ENCODE measurements around the gene RASA4.
"Not testable (repeated sequence)": the region's sequence is repeated elsewhere in the genome, so short reads cannot be mapped to it uniquely, and the experiment has no call there.

- not testable (repeated sequence) for TF ChIP-seq CTCF (IDR thresholded peaks at IDR 0.05; ENCODE audit: low read length); EZH2phosphoT487 (IDR thresholded peaks at IDR 0.05; ENCODE audit: low read length); EZH2 (optimal IDR thresholded peaks at IDR 0.05; ENCODE audit: low read depth, low read length)
Observed at GRCh38 chr7:102544372-102544771, 72.2 kb downstream of the RASA4 start.
